HCT116 (cell line): ENCODE data around the gene SMARCA5. TPM values are rescaled to one million over a fixed set of nuclear protein-coding genes. Genes with fewer than 3 reads are reported as not detected.

Experiments used
- ATAC-seq: fragments of 200-7000 bp; cut with Tn5 transposase; 2 replicates; pipeline ENCODE4 v1.9.1; 2020; ENCODE audit warnings: mild to moderate bottlenecking, moderate library complexity
- BruUV-seq: library from RNA; stranded (reverse); fragments of 400-500 nt; replicated peaks from 2 replicates; lab custom pipeline; 2021; lab: Mats Ljungman, UMichigan
- CTCF ChIA-PET: fragments of 300-600 bp; sonication (Branson Sonifier 250); formaldehyde crosslinking; loops from one replicate; lab custom pipeline; 2021; ENCODE audit warnings: antibody characterized with exemption; lab: Charles Lee
- POLR2A ChIA-PET: fragments of 300-600, 350-600 bp; sonication (Branson Sonifier 250); formaldehyde crosslinking; loops from one replicate; lab custom pipeline; 2021; ENCODE audit warnings: antibody characterized with exemption; lab: Charles Lee
- RAD21 ChIA-PET, 2 experiments: fragments of 300-600 bp; sonication (Branson Sonifier 250); formaldehyde crosslinking; loops; one replicate each; lab custom pipeline; 2023; ENCODE audit warnings: low total read pairs in 2 of 2; ENCODE audit not compliant: uncharacterized antibody in 2 of 2, unreplicated experiment in 2 of 2, low non-redundant PET in 1 of 2; lab: Charles Lee
- DNase-seq: peaks from one replicate; pipeline ENCODE4 v3.0.0-alpha.2; 2010; ENCODE audit warnings: low read depth, low spot score
- H2AFZ ChIP-seq: fragments of 200-600 bp; shearing (Covaris generic), sonication (generic); 2 replicates; pipeline ENCODE4 v1.6.1; 2017; ENCODE audit warnings: low read depth, mixed run types, mixed read lengths, antibody characterized with exemption, low read length; ENCODE audit not compliant: poor library complexity, severe bottlenecking
- H3K27ac ChIP-seq: 2 replicates; pipeline ENCODE4 v1.5.1; 2012; ENCODE audit warnings: low read depth, low read length
- H3K27me3 ChIP-seq: fragments of 200-600 bp; sonication (generic); 2 replicates; pipeline ENCODE4 v1.6.1; 2016; ENCODE audit warnings: mixed run types, low read length, mixed read lengths; ENCODE audit not compliant: insufficient read depth
- H3K36me3 ChIP-seq, 2 experiments: fragments of 200-500 bp in 1 of 2; fragments of 200-600 bp in 1 of 2; sonication (Bioruptor generic) in 1 of 2; sonication (generic) in 1 of 2; 2 replicates each; pipeline versions ENCODE4 v1.5.1 to v1.6.1; 2014 to 2016; ENCODE audit warnings: low read length in 2 of 2, inconsistent platforms in 1 of 2, mixed read lengths in 1 of 2, mixed run types in 1 of 2; ENCODE audit not compliant: insufficient read depth in 2 of 2, control insufficient read depth in 1 of 2
- H3K4me1 ChIP-seq, 2 experiments: fragments of 200-600 bp in 1 of 2; sonication (generic) in 1 of 2; 2 replicates each; pipeline versions ENCODE4 v1.5.1 to v1.6.1; 2012 to 2017; ENCODE audit warnings: low read length in 2 of 2, inconsistent platforms in 1 of 2, mild to moderate bottlenecking in 1 of 2, mixed read lengths in 1 of 2, mixed run types in 1 of 2, moderate library complexity in 1 of 2; ENCODE audit not compliant: insufficient read depth in 2 of 2, control insufficient read depth in 1 of 2
- H3K4me2 ChIP-seq: fragments of 200-600 bp; sonication (generic); 2 replicates; pipeline ENCODE4 v1.6.1; 2017; ENCODE audit warnings: mixed run types, low read length, mixed read lengths
- H3K4me3 ChIP-seq, 2 experiments: fragments of 200-600 bp in 1 of 2; sonication (generic) in 1 of 2; replicated peaks in 1 of 2; 2 replicates each; pipeline ENCODE4 v1.5.1; 2011 to 2016; ENCODE audit warnings: low read length in 2 of 2, control low read depth in 1 of 2, low read depth in 1 of 2, mild to moderate bottlenecking in 1 of 2, mixed read lengths in 1 of 2, mixed run types in 1 of 2
- H3K79me2 ChIP-seq: fragments of 200-600 bp; sonication (generic); 2 replicates; pipeline ENCODE4 v1.6.1; 2017; ENCODE audit warnings: mild to moderate bottlenecking, mixed run types, low read length, moderate library complexity, mixed read lengths; ENCODE audit not compliant: insufficient read depth
- H3K9ac ChIP-seq: fragments of 200-600 bp; sonication (generic); 2 replicates; pipeline ENCODE4 v1.6.1; 2016; ENCODE audit warnings: low read length, mixed read lengths
- H3K9me2 ChIP-seq: fragments of 200-600 bp; sonication (generic), shearing (Covaris generic); 2 replicates; pipeline ENCODE4 v1.6.1; 2017; ENCODE audit warnings: mixed run types, mild to moderate bottlenecking, moderate library complexity; ENCODE audit not compliant: insufficient read depth
- H3K9me3 ChIP-seq, 2 experiments: fragments of 200-500 bp in 1 of 2; fragments of 200-600 bp in 1 of 2; sonication (Bioruptor generic) in 1 of 2; sonication (generic) in 1 of 2; 2 replicates each; pipeline ENCODE4 v1.6.1; 2014 to 2017; ENCODE audit warnings: low read length in 2 of 2, mixed read lengths in 2 of 2, inconsistent platforms in 1 of 2, low read depth in 1 of 2, mild to moderate bottlenecking in 1 of 2, mixed run types in 1 of 2, moderate library complexity in 1 of 2; ENCODE audit not compliant: control insufficient read depth in 1 of 2, insufficient read depth in 1 of 2
- H4K20me1 ChIP-seq: fragments of 200-600 bp; sonication (generic), shearing (Covaris generic); 2 replicates; pipeline ENCODE4 v1.6.1; 2017; ENCODE audit warnings: mixed run types, mild to moderate bottlenecking, moderate library complexity; ENCODE audit not compliant: insufficient read depth
- ATF3 ChIP-seq: IDR thresholded peaks from 2 replicates; pipeline ENCODE4 v1.6.1; 2012
- CBX3 ChIP-seq: IDR thresholded peaks from 2 replicates; pipeline ENCODE4 v1.6.1; 2012; ENCODE audit warnings: low read depth
- CEBPB ChIP-seq: IDR thresholded peaks from 2 replicates; pipeline ENCODE4 v1.6.1; 2012; ENCODE audit warnings: low read depth
- CTCF ChIP-seq, 3 experiments: fragments of 200-600 bp in 1 of 3; sonication (generic) in 1 of 3; IDR thresholded peaks in 2 of 3; conservative IDR thresholded peaks in 1 of 3; 2 replicates each; pipeline ENCODE4 v1.5.1; 2012 to 2017; ENCODE audit warnings: low read depth in 2 of 3, low read length in 2 of 3, antibody characterized with exemption in 1 of 3, borderline replicate concordance in 1 of 3, control low read depth in 1 of 3, mild to moderate bottlenecking in 1 of 3, mixed read lengths in 1 of 3, mixed run types in 1 of 3, moderate library complexity in 1 of 3; ENCODE audit not compliant: insufficient read depth in 1 of 3
- EGR1 ChIP-seq: IDR thresholded peaks from 2 replicates; pipeline ENCODE4 v1.6.1; 2012; ENCODE audit warnings: low read depth
- EZH2 ChIP-seq: fragments of 200-600 bp; sonication (generic); IDR thresholded peaks from 2 replicates; pipeline ENCODE4 v1.6.1; 2017; ENCODE audit warnings: antibody characterized with exemption, mixed run types
- EZH2phosphoT487 ChIP-seq: fragments of 200-600 bp; IDR thresholded peaks from 2 replicates; pipeline ENCODE4 v1.6.1; 2018; ENCODE audit warnings: antibody characterized with exemption, borderline replicate concordance
- JUND ChIP-seq: IDR thresholded peaks from 2 replicates; pipeline ENCODE4 v1.6.1; 2012
- MAX ChIP-seq: IDR thresholded peaks from 2 replicates; pipeline ENCODE4 v1.6.1; 2012
- POLR2A ChIP-seq: IDR thresholded peaks from 2 replicates; pipeline ENCODE4 v1.7.0; 2011; ENCODE audit warnings: borderline replicate concordance; ENCODE audit not compliant: insufficient read depth, insufficient read length; ENCODE audit errors: extremely low read depth
- SIN3A ChIP-seq: IDR thresholded peaks from 2 replicates; pipeline ENCODE4 v1.6.1; 2012; ENCODE audit warnings: low read depth
- TCF7L2 ChIP-seq: IDR thresholded peaks from 2 replicates; pipeline ENCODE4 v1.7.0; 2011; ENCODE audit warnings: borderline replicate concordance, inconsistent platforms; ENCODE audit not compliant: insufficient read depth, insufficient read length; ENCODE audit errors: extremely low read depth
- ZFX ChIP-seq: fragments of 450-650 bp; IDR thresholded peaks from 2 replicates; pipeline ENCODE4 v1.6.1; 2017
- ZNF274 ChIP-seq: fragments of 200-500 bp; sonication (Bioruptor generic); IDR thresholded peaks from 2 replicates; pipeline ENCODE4 v1.6.1; 2014; ENCODE audit warnings: mild to moderate bottlenecking, low read depth, low read length, inconsistent platforms
- intact Hi-C: fragments of 100-400 bp; cut with micrococcal nuclease; formaldehyde crosslinking; loops from 2 replicates; pipeline ENCODE4 v1.10.0; 2022
- total RNA-seq: library from RNA; stranded (reverse); gene quantifications from one replicate; pipeline ENCODE4 v1.2.1, GENCODE V29; 2021; ENCODE audit not compliant: unreplicated experiment

The SMARCA5 gene
- total RNA-seq, 1 experiment from 2014 or later, result 61.2 TPM

GRCh38 chr4:143506031-143506430 lies 7.5 kb upstream of the SMARCA5 start:
- intact Hi-C loops, result no loop called here
- DNase-seq (no peak), ATAC-seq (no peak)
- H3K9me2 ChIP-seq, result no peaks in the 10 kb centered on the region
- H3K27me3 ChIP-seq, result no peaks in the 10 kb centered on the region
- H3K27ac ChIP-seq, result no peak overlapping the region
- no peak overlapping the region for H2AFZ ChIP-seq
- H3K9ac ChIP-seq, result no peak overlapping the region
- H3K36me3 ChIP-seq, result no peaks in the 10 kb centered on the region
- H3K4me1 ChIP-seq, result no peaks in the 10 kb centered on the region
- H3K4me2 ChIP-seq, result no peak overlapping the region
- ChIA-PET RAD21 (no interaction called here), POLR2A (no interaction called here), CTCF (no interaction called here)
- H3K79me2 ChIP-seq, result no peaks in the 10 kb centered on the region
- no TSS peak for BruUV-seq
- TF ChIP-seq EGR1, result no peak
- no peak for TF ChIP-seq CBX3
- TF ChIP-seq EZH2phosphoT487, result no peak
- no peak for TF ChIP-seq MAX
- no peak for TF ChIP-seq POLR2A
- no peak for TF ChIP-seq SIN3A
- TF ChIP-seq ATF3, result no peak
- no peak for TF ChIP-seq CEBPB
- TF ChIP-seq CTCF (IDR thresholded peaks at IDR 0.05 in 2 of 3, conservative IDR thresholded peaks at IDR 0.05 in 1 of 3; ENCODE audit: borderline replicate concordance in 1 of 3, insufficient read depth in 1 of 3, low read depth in 2 of 3, low read length in 2 of 3), result no peak
- TF ChIP-seq EZH2, result no peak
- TF ChIP-seq ZFX, result no peak
- no peak for TF ChIP-seq JUND
- no peak for TF ChIP-seq TCF7L2
- no peak for TF ChIP-seq ZNF274
- no peaks in the 10 kb centered on the region for H4K20me1 ChIP-seq
- no peak overlapping the region for H3K4me3 ChIP-seq
- H3K9me3 ChIP-seq, result no peaks in the 10 kb centered on the region
